LNCAP (cell line): ENCODE data around the gene SCAMP5.

Experiments
- CTCF ChIP-seq: fragments of 450-650 bp; IDR thresholded peaks from 2 replicates; pipeline ENCODE4 v1.5.1; 2017; ENCODE audit warnings: mild to moderate bottlenecking

SCAMP5 gene

GRCh38 chr15:75059607-75060006, 64.2 kb downstream of the SCAMP5 start:
- TF ChIP-seq CTCF, result no peak

GRCh38 chr15:75061272-75061671, 65.9 kb downstream of the SCAMP5 start:
- TF ChIP-seq CTCF, result no peak

GRCh38 chr15:75062706-75063105, 67.3 kb downstream of the SCAMP5 start:
- no peak for TF ChIP-seq CTCF

GRCh38 chr15:75063338-75063737, 68.0 kb downstream of the SCAMP5 start:
- no peak for TF ChIP-seq CTCF

GRCh38 chr15:75063889-75064288, 68.5 kb downstream of the SCAMP5 start:
- no peak for TF ChIP-seq CTCF

GRCh38 chr15:75064846-75065245, 69.5 kb downstream of the SCAMP5 start:
- no peak for TF ChIP-seq CTCF

GRCh38 chr15:75065467-75065850, 70.1 kb downstream of the SCAMP5 start:
- TF ChIP-seq CTCF, result no peak

GRCh38 chr15:75065851-75066509, 70.6 kb downstream of the SCAMP5 start:
- TF ChIP-seq CTCF, result no peak
